ENCODE measurements around the gene GRAMD1A.
"Not testable (repeated sequence)": the region's sequence is repeated elsewhere in the genome, so short reads cannot be mapped to it uniquely, and the experiment has no call there.

DNA sequence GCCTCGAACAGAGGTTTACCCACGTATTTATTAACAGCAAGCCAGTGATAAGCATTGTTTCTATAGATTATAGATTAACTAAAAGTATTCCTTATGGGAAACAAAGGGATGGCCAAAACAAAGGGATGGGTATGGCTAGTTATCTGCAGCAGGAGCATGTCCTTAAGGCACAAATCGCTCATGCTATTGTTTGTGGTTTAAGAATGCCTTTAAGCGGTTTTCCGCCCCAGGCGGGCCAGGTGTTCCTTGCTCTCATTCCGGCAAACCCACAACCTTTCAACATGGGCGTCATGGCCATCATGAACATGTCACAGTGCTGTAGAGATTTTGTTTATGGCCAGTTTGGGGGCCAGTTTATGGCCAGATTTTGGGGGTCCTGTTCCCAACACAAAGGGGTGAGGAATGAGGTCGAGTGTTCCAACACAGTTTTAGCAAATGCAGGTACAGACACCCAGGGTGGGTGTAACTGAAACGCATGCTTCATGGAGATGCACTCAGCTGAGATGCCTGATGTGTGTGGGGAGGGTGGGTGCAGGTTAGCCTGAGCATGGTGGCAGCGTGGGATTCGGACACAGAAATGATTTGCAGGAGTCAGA is 29.8 kb upstream of the GRAMD1A start:
- TF ChIP-seq, protein P1, sequence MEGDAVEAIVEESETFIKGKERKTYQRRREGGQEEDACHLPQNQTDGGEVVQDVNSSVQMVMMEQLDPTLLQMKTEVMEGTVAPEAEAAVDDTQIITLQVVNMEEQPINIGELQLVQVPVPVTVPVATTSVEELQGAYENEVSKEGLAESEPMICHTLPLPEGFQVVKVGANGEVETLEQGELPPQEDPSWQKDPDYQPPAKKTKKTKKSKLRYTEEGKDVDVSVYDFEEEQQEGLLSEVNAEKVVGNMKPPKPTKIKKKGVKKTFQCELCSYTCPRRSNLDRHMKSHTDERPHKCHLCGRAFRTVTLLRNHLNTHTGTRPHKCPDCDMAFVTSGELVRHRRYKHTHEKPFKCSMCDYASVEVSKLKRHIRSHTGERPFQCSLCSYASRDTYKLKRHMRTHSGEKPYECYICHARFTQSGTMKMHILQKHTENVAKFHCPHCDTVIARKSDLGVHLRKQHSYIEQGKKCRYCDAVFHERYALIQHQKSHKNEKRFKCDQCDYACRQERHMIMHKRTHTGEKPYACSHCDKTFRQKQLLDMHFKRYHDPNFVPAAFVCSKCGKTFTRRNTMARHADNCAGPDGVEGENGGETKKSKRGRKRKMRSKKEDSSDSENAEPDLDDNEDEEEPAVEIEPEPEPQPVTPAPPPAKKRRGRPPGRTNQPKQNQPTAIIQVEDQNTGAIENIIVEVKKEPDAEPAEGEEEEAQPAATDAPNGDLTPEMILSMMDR (IDR thresholded peaks at IDR 0.05): not testable (repeated sequence)
- not testable (repeated sequence) for TF ChIP-seq POLR2A (IDR thresholded peaks at IDR 0.05)

Data from vagina (tissue), 2 donors.